ENCODE results near the gene TOP2B. TPM values are rescaled to one million over a fixed set of nuclear protein-coding genes. Genes with fewer than 3 reads are reported as not detected.
A peak's percentile ranks its signal among the peaks of the same experiment; 100 is the strongest.

TOP2B gene
- total RNA-seq, 1 donor from 2014 or later = 200 TPM

DNA sequence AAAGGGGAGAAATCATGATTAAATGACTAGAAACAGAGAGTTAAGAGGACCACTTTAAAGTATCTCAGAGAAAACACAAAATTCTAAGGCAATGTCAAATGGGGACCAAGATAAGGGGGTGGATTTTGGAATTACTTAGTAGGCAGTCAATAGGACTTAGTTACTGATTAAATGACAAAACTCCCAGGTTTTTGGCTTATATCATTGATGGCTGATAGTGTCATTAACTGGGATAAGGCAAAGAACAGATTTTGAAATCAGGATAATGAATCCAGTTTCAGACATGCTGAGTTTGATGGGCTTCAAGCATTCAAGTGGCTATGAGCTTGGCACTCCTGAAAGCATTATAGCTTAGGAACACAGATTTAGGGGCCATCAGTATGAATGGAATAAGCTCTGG is 53.9 kb downstream of the TOP2B start:
- DNase-seq (ENCODE audit: low spot score, unreplicated experiment) = no peak
- no peaks in the 10 kb centered on the region for H3K9me3 Mint-ChIP-seq (ENCODE audit: low read depth)
- no peak overlapping the region for H3K27ac Mint-ChIP-seq
- peaks cover 5% of the 10 kb centered on the region for H3K4me1 Mint-ChIP-seq (ENCODE audit: low read depth)
- H3K4me3 Mint-ChIP-seq (ENCODE audit: low read depth) = no peak overlapping the region
- TF ChIP-seq, protein P1, sequence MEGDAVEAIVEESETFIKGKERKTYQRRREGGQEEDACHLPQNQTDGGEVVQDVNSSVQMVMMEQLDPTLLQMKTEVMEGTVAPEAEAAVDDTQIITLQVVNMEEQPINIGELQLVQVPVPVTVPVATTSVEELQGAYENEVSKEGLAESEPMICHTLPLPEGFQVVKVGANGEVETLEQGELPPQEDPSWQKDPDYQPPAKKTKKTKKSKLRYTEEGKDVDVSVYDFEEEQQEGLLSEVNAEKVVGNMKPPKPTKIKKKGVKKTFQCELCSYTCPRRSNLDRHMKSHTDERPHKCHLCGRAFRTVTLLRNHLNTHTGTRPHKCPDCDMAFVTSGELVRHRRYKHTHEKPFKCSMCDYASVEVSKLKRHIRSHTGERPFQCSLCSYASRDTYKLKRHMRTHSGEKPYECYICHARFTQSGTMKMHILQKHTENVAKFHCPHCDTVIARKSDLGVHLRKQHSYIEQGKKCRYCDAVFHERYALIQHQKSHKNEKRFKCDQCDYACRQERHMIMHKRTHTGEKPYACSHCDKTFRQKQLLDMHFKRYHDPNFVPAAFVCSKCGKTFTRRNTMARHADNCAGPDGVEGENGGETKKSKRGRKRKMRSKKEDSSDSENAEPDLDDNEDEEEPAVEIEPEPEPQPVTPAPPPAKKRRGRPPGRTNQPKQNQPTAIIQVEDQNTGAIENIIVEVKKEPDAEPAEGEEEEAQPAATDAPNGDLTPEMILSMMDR (IDR thresholded peaks at IDR 0.05; ENCODE audit: unreplicated experiment) = no peak
- H3K27me3 Mint-ChIP-seq = no peaks in the 10 kb centered on the region
- H3K36me3 Mint-ChIP-seq (ENCODE audit: insufficient read depth) = peaks cover 37% of the 10 kb centered on the region

DNA sequence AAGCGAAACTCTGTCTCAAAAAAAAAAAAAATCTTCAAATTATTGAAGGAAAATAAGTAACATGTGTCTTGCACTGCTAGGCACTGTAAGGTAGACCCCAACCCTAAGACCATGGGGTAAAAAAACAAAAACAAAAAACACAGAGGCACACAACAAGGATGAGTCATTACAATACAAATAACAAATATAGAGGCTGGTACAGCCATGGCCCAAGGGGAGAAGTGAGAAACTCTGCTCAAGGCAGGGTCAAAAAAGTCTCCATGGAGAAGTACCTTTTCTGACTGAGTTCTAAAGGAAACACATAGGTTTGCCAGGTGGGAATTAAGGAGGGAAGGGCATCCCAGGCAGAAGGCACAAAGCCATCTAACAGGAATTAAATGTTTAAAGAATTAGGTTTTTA is 54.5 kb downstream of the TOP2B start:
- H3K4me1 Mint-ChIP-seq (ENCODE audit: low read depth) = peaks cover 5% of the 10 kb centered on the region
- no peaks in the 10 kb centered on the region for H3K27me3 Mint-ChIP-seq
- H3K36me3 Mint-ChIP-seq (ENCODE audit: insufficient read depth) = peaks cover 39% of the 10 kb centered on the region
- no peak for DNase-seq (ENCODE audit: low spot score, unreplicated experiment)
- H3K27ac Mint-ChIP-seq = peak overlapping the region; percentile 80
- no peak overlapping the region for H3K4me3 Mint-ChIP-seq (ENCODE audit: low read depth)
- H3K9me3 Mint-ChIP-seq (ENCODE audit: low read depth) = no peaks in the 10 kb centered on the region
- TF ChIP-seq, protein P1 (IDR thresholded peaks at IDR 0.05; ENCODE audit: unreplicated experiment) = no peak

DNA sequence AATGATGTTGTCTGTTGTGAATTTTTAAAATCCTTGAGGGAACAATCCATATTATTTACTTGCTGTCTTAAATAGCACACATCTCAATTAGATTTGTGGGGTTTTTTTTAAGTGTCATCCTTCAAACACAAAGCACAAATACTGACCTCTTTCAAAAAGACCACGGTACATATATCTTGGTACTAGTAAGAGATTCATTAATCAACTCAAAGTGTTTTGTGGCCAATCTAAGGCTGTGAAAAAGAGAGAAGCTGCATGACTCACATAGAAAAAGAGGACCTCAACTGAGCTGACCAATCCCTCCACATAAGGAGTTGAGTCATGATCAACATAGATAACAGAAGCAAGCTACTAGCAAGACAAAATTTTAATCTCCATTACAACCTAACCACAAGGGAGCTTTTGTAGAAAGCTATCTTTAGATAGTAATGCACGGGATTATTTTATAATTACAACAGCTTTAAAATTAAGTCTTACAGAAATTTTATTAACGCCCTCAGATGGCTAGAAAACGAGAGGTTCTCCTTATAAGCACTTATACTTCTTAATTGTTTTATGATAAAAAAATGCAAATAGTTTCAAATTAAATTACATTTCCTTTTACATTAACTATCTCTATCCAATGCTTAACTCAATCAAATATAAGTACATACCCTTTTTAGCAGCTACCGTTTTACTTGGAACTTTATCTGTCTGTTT is 60.5 kb downstream of the TOP2B start:
- TF ChIP-seq, protein P1 (IDR thresholded peaks at IDR 0.05; ENCODE audit: unreplicated experiment) = no peak
- no peaks in the 10 kb centered on the region for H3K4me1 Mint-ChIP-seq (ENCODE audit: low read depth)
- DNase-seq (ENCODE audit: low spot score, unreplicated experiment) = no peak
- H3K36me3 Mint-ChIP-seq (ENCODE audit: insufficient read depth) = peaks cover 37% of the 10 kb centered on the region
- no peaks in the 10 kb centered on the region for H3K27me3 Mint-ChIP-seq
- H3K9me3 Mint-ChIP-seq (ENCODE audit: low read depth) = no peaks in the 10 kb centered on the region
- no peak overlapping the region for H3K27ac Mint-ChIP-seq
- no peak overlapping the region for H3K4me3 Mint-ChIP-seq (ENCODE audit: low read depth)

DNA sequence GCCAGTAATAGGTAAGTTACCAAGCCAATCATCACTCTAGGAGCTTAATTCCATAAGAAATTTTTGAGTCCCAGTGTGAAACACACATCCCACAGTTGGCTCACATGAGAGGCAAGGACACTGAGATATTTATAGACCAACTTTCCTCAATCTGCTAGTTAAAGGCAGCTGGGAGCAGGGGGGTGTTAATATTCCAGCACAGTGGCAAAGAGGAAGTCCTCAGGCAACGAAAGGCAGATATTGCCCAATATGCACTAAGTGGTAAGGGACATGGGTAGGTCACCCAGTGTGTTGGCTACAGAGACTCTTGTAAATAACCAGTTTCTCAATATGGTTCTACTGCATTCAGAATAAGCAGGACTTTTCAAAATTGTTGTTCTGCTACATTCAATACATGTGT is 61.0 kb downstream of the TOP2B start:
- Mint-ChIP-seq H3K4me3 (ENCODE audit: low read depth) (no peak overlapping the region), H3K36me3 (ENCODE audit: insufficient read depth) (peaks cover 40% of the 10 kb centered on the region), H3K9me3 (ENCODE audit: low read depth) (no peaks in the 10 kb centered on the region), H3K27me3 (no peaks in the 10 kb centered on the region), H3K27ac (no peak overlapping the region), H3K4me1 (ENCODE audit: low read depth) (no peaks in the 10 kb centered on the region)
- no peak for DNase-seq (ENCODE audit: low spot score, unreplicated experiment)
- TF ChIP-seq, protein P1 (IDR thresholded peaks at IDR 0.05; ENCODE audit: unreplicated experiment) = no peak

DNA sequence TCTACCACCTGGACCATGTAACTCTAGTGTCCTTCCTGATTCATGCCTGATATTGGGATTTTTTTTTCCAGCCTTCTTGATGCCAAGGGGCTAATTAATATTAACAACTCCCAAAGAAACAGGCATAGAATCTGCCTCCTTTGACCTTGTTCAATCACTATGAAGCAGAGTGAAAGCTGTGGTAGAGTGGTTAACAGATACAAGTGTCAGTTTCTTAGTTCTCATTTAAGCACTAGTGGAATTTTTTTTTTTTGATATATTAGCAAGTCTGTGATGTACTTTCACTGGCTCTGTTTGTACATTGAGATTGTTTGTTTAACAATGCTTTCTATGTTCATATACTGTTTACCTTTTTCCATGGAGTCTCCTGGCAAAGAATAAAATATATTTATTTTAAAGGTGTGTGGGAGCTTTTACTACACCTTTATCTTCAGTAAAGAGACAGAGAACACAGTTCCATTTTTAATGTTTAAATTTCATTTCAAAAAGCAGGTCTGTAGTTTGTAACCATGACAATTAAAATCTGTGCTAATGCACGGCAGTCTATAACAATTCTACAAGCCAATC is 67.1 kb downstream of the TOP2B start:
- Mint-ChIP-seq H3K27ac (peak overlapping the region; percentile 6), H3K27me3 (no peaks in the 10 kb centered on the region), H3K4me3 (ENCODE audit: low read depth) (no peak overlapping the region), H3K4me1 (ENCODE audit: low read depth) (peaks cover 32% of the 10 kb centered on the region), H3K36me3 (ENCODE audit: insufficient read depth) (peaks cover 33% of the 10 kb centered on the region), H3K9me3 (ENCODE audit: low read depth) (no peaks in the 10 kb centered on the region)
- TF ChIP-seq, protein P1 (IDR thresholded peaks at IDR 0.05; ENCODE audit: unreplicated experiment) = no peak
- DNase-seq (ENCODE audit: low spot score, unreplicated experiment) = no peak
